HCT116 (cell line): Measurements from ENCODE around the gene CD22. TPM values are rescaled to one million over a fixed set of nuclear protein-coding genes. Genes with fewer than 3 reads are reported as not detected.

ENCODE experiments used
- ATAC-seq: fragments of 200-7000 bp; cut with Tn5 transposase; 2 replicates; pipeline ENCODE4 v1.9.1; 2020; ENCODE audit warnings: mild to moderate bottlenecking, moderate library complexity
- BruUV-seq: library from RNA; stranded (reverse); fragments of 400-500 nt; replicated peaks from 2 replicates; lab custom pipeline; 2021; lab: Mats Ljungman, UMichigan
- CTCF ChIA-PET: fragments of 300-600 bp; sonication (Branson Sonifier 250); formaldehyde crosslinking; loops from one replicate; lab custom pipeline; 2021; ENCODE audit warnings: antibody characterized with exemption; lab: Charles Lee
- POLR2A ChIA-PET: fragments of 300-600, 350-600 bp; sonication (Branson Sonifier 250); formaldehyde crosslinking; loops from one replicate; lab custom pipeline; 2021; ENCODE audit warnings: antibody characterized with exemption; lab: Charles Lee
- RAD21 ChIA-PET, 2 experiments: fragments of 300-600 bp; sonication (Branson Sonifier 250); formaldehyde crosslinking; loops; one replicate each; lab custom pipeline; 2023; ENCODE audit warnings: low total read pairs in 2 of 2; ENCODE audit not compliant: uncharacterized antibody in 2 of 2, unreplicated experiment in 2 of 2, low non-redundant PET in 1 of 2; lab: Charles Lee
- DNase-seq: peaks from one replicate; pipeline ENCODE4 v3.0.0-alpha.2; 2010; ENCODE audit warnings: low read depth, low spot score
- H2AFZ ChIP-seq: fragments of 200-600 bp; shearing (Covaris generic), sonication (generic); 2 replicates; pipeline ENCODE4 v1.6.1; 2017; ENCODE audit warnings: low read depth, mixed run types, mixed read lengths, antibody characterized with exemption, low read length; ENCODE audit not compliant: poor library complexity, severe bottlenecking
- H3K27ac ChIP-seq: 2 replicates; pipeline ENCODE4 v1.5.1; 2012; ENCODE audit warnings: low read depth, low read length
- H3K27me3 ChIP-seq: fragments of 200-600 bp; sonication (generic); 2 replicates; pipeline ENCODE4 v1.6.1; 2016; ENCODE audit warnings: mixed run types, low read length, mixed read lengths; ENCODE audit not compliant: insufficient read depth
- H3K36me3 ChIP-seq, 2 experiments: fragments of 200-500 bp in 1 of 2; fragments of 200-600 bp in 1 of 2; sonication (Bioruptor generic) in 1 of 2; sonication (generic) in 1 of 2; 2 replicates each; pipeline versions ENCODE4 v1.5.1 to v1.6.1; 2014 to 2016; ENCODE audit warnings: low read length in 2 of 2, inconsistent platforms in 1 of 2, mixed read lengths in 1 of 2, mixed run types in 1 of 2; ENCODE audit not compliant: insufficient read depth in 2 of 2, control insufficient read depth in 1 of 2
- H3K4me1 ChIP-seq, 2 experiments: fragments of 200-600 bp in 1 of 2; sonication (generic) in 1 of 2; 2 replicates each; pipeline versions ENCODE4 v1.5.1 to v1.6.1; 2012 to 2017; ENCODE audit warnings: low read length in 2 of 2, inconsistent platforms in 1 of 2, mild to moderate bottlenecking in 1 of 2, mixed read lengths in 1 of 2, mixed run types in 1 of 2, moderate library complexity in 1 of 2; ENCODE audit not compliant: insufficient read depth in 2 of 2, control insufficient read depth in 1 of 2
- H3K4me2 ChIP-seq: fragments of 200-600 bp; sonication (generic); 2 replicates; pipeline ENCODE4 v1.6.1; 2017; ENCODE audit warnings: mixed run types, low read length, mixed read lengths
- H3K4me3 ChIP-seq, 2 experiments: fragments of 200-600 bp in 1 of 2; sonication (generic) in 1 of 2; replicated peaks in 1 of 2; 2 replicates each; pipeline ENCODE4 v1.5.1; 2011 to 2016; ENCODE audit warnings: low read length in 2 of 2, control low read depth in 1 of 2, low read depth in 1 of 2, mild to moderate bottlenecking in 1 of 2, mixed read lengths in 1 of 2, mixed run types in 1 of 2
- H3K79me2 ChIP-seq: fragments of 200-600 bp; sonication (generic); 2 replicates; pipeline ENCODE4 v1.6.1; 2017; ENCODE audit warnings: mild to moderate bottlenecking, mixed run types, low read length, moderate library complexity, mixed read lengths; ENCODE audit not compliant: insufficient read depth
- H3K9ac ChIP-seq: fragments of 200-600 bp; sonication (generic); 2 replicates; pipeline ENCODE4 v1.6.1; 2016; ENCODE audit warnings: low read length, mixed read lengths
- H3K9me2 ChIP-seq: fragments of 200-600 bp; sonication (generic), shearing (Covaris generic); 2 replicates; pipeline ENCODE4 v1.6.1; 2017; ENCODE audit warnings: mixed run types, mild to moderate bottlenecking, moderate library complexity; ENCODE audit not compliant: insufficient read depth
- H3K9me3 ChIP-seq, 2 experiments: fragments of 200-500 bp in 1 of 2; fragments of 200-600 bp in 1 of 2; sonication (Bioruptor generic) in 1 of 2; sonication (generic) in 1 of 2; 2 replicates each; pipeline ENCODE4 v1.6.1; 2014 to 2017; ENCODE audit warnings: low read length in 2 of 2, mixed read lengths in 2 of 2, inconsistent platforms in 1 of 2, low read depth in 1 of 2, mild to moderate bottlenecking in 1 of 2, mixed run types in 1 of 2, moderate library complexity in 1 of 2; ENCODE audit not compliant: control insufficient read depth in 1 of 2, insufficient read depth in 1 of 2
- H4K20me1 ChIP-seq: fragments of 200-600 bp; sonication (generic), shearing (Covaris generic); 2 replicates; pipeline ENCODE4 v1.6.1; 2017; ENCODE audit warnings: mixed run types, mild to moderate bottlenecking, moderate library complexity; ENCODE audit not compliant: insufficient read depth
- ATF3 ChIP-seq: IDR thresholded peaks from 2 replicates; pipeline ENCODE4 v1.6.1; 2012
- CBX3 ChIP-seq: IDR thresholded peaks from 2 replicates; pipeline ENCODE4 v1.6.1; 2012; ENCODE audit warnings: low read depth
- CEBPB ChIP-seq: IDR thresholded peaks from 2 replicates; pipeline ENCODE4 v1.6.1; 2012; ENCODE audit warnings: low read depth
- EGR1 ChIP-seq: IDR thresholded peaks from 2 replicates; pipeline ENCODE4 v1.6.1; 2012; ENCODE audit warnings: low read depth
- ELF1 ChIP-seq: IDR thresholded peaks from 2 replicates; pipeline ENCODE4 v1.6.1; 2012; ENCODE audit warnings: low read depth, borderline replicate concordance
- EZH2phosphoT487 ChIP-seq: fragments of 200-600 bp; IDR thresholded peaks from 2 replicates; pipeline ENCODE4 v1.6.1; 2018; ENCODE audit warnings: antibody characterized with exemption, borderline replicate concordance
- JUND ChIP-seq: IDR thresholded peaks from 2 replicates; pipeline ENCODE4 v1.6.1; 2012
- POLR2A ChIP-seq: IDR thresholded peaks from 2 replicates; pipeline ENCODE4 v1.7.0; 2011; ENCODE audit warnings: borderline replicate concordance; ENCODE audit not compliant: insufficient read depth, insufficient read length; ENCODE audit errors: extremely low read depth
- RAD21 ChIP-seq: IDR thresholded peaks from 2 replicates; pipeline ENCODE4 v1.6.1; 2012; ENCODE audit warnings: low read depth, mild to moderate bottlenecking
- SP1 ChIP-seq: IDR thresholded peaks from 2 replicates; pipeline ENCODE4 v1.6.1; 2012; ENCODE audit warnings: low read depth
- SRF ChIP-seq: IDR thresholded peaks from 2 replicates; pipeline ENCODE4 v1.6.1; 2012; ENCODE audit warnings: low read depth
- TCF7L2 ChIP-seq: IDR thresholded peaks from 2 replicates; pipeline ENCODE4 v1.7.0; 2011; ENCODE audit warnings: borderline replicate concordance, inconsistent platforms; ENCODE audit not compliant: insufficient read depth, insufficient read length; ENCODE audit errors: extremely low read depth
- YY1 ChIP-seq: IDR thresholded peaks from 2 replicates; pipeline ENCODE4 v1.6.1; 2011; ENCODE audit warnings: low read length, low read depth, moderate library complexity, mild to moderate bottlenecking; ENCODE audit not compliant: insufficient replicate concordance; ENCODE audit errors: extremely low read depth
- ZBTB33 ChIP-seq: IDR thresholded peaks from 2 replicates; pipeline ENCODE4 v1.6.1; 2011; ENCODE audit warnings: mild to moderate bottlenecking, low read length, moderate library complexity; ENCODE audit not compliant: insufficient replicate concordance; ENCODE audit errors: extremely low read depth
- ZNF274 ChIP-seq: fragments of 200-500 bp; sonication (Bioruptor generic); IDR thresholded peaks from 2 replicates; pipeline ENCODE4 v1.6.1; 2014; ENCODE audit warnings: mild to moderate bottlenecking, low read depth, low read length, inconsistent platforms
- intact Hi-C: fragments of 100-400 bp; cut with micrococcal nuclease; formaldehyde crosslinking; loops from 2 replicates; pipeline ENCODE4 v1.10.0; 2022
- total RNA-seq: library from RNA; stranded (reverse); gene quantifications from one replicate; pipeline ENCODE4 v1.2.1, GENCODE V29; 2021; ENCODE audit not compliant: unreplicated experiment

CD22 gene
- total RNA-seq, 1 experiment from 2014 or later, result 7.0 TPM

DNA sequence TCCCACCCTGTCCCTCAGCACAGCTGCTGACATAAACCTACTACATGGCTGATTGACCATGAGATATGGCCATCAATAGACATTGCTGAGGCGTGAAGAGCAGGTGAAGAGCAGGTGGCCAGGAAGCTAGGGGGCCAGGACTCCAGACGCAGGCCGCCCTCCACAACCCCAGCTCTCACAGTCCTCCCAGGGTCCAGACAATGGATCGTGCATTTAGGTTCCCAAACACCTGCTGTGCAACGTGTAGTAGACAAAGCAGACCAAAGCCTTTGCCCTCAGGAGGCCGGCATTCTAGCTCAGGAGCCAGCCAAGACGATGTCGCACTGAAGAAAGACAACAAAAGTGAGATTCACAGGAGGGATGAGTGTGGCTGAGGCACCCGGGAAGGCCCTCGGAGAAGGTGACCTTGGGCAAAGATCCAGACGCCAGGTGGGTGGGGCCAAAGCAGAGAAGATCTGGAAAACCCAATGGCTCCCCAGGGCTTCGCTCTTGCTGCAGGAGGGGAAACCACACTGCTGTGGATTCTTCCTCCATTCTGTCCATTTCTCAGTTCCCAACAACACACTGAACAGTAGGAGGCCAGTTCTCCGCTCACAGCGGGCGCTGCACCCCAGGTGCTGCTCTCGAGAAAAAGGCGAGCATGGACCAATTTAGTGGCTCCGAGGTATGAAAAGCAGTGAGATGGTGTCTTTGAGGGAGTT is 20.1 kb downstream of the CD22 start:
- ChIA-PET POLR2A (no interaction called here), RAD21 (no interaction called here), CTCF (interaction anchor here (0.9 kb wide), 1 partner anchor 14 kb away, joined by 3 read pairs; no protein-coding TSS in a partner anchor)
- DNase-seq (no peak), ATAC-seq (no peak)
- no peak overlapping the region for H2AFZ ChIP-seq
- no peaks in the 10 kb centered on the region for H3K9me3 ChIP-seq
- TF ChIP-seq EZH2phosphoT487, result no peak
- TF ChIP-seq ZNF274, result no peak
- TF ChIP-seq SP1, result no peak
- TF ChIP-seq RAD21, result no peak
- H3K36me3 ChIP-seq, result no peaks in the 10 kb centered on the region
- no peak overlapping the region for H3K9ac ChIP-seq
- H3K27ac ChIP-seq, result no peak overlapping the region
- H3K4me1 ChIP-seq, result peaks cover 0 to 7% of the 10 kb centered on the region in 2 experiments; a peak in 1 of 4 replicates
- no peaks in the 10 kb centered on the region for H4K20me1 ChIP-seq
- intact Hi-C loops, result no loop called here
- H3K27me3 ChIP-seq, result no peaks in the 10 kb centered on the region
- H3K4me2 ChIP-seq, result no peak overlapping the region
- H3K79me2 ChIP-seq, result no peaks in the 10 kb centered on the region
- no peaks in the 10 kb centered on the region for H3K9me2 ChIP-seq
- H3K4me3 ChIP-seq, result no peak overlapping the region
- no TSS peak for BruUV-seq

GRCh38 chr19:35349614-35350521 is 20.9 kb downstream of the CD22 start:
- no peaks in the 10 kb centered on the region for H4K20me1 ChIP-seq
- no peak overlapping the region for H3K27ac ChIP-seq
- H3K4me3 ChIP-seq, result no peak overlapping the region
- H3K79me2 ChIP-seq, result no peaks in the 10 kb centered on the region
- intact Hi-C loops, result loop anchor here (10.0 kb wide), 1 partner anchor 365 kb away; the partner anchor contains the start of gene KMT2B
- H3K4me2 ChIP-seq, result no peak overlapping the region
- ChIA-PET RAD21 (no interaction called here), POLR2A (no interaction called here), CTCF (no interaction called here)
- no peaks in the 10 kb centered on the region for H3K27me3 ChIP-seq
- DNase-seq (no peak), ATAC-seq (no peak)
- no TSS peak for BruUV-seq
- H2AFZ ChIP-seq, result no peak overlapping the region
- H3K36me3 ChIP-seq, result no peaks in the 10 kb centered on the region
- H3K9me2 ChIP-seq, result no peaks in the 10 kb centered on the region
- H3K4me1 ChIP-seq, result peaks cover 0 to 7% of the 10 kb centered on the region in 2 experiments; a peak in 1 of 4 replicates
- no peak overlapping the region for H3K9ac ChIP-seq
- H3K9me3 ChIP-seq, result no peaks in the 10 kb centered on the region
- TF ChIP-seq YY1 (no peak), EZH2phosphoT487 (no peak), ELF1 (no peak), ATF3 (no peak), ZBTB33 (no peak), SRF (no peak), RAD21 (no peak), EGR1 (no peak), POLR2A (no peak), CEBPB (no peak), CBX3 (no peak), TCF7L2 (no peak), JUND (no peak)
- TF ChIP-seq, all 23 proteins: peak for 0
